Lower leg skin (tissue), 3 donors: ENCODE data around the gene CTIF.

ENCODE experiments used
- POLR2A ChIP-seq, 2 donors: fragments of 450-650 bp; IDR thresholded peaks; one replicate each; pipeline ENCODE4 v1.6.1; 2016 to 2017; ENCODE audit warnings: antibody characterized with exemption in 2 of 2, mild to moderate bottlenecking in 1 of 2, moderate library complexity in 1 of 2
- TF ChIP-seq, protein P1 (sequence below), 3 donors: fragments of 450-650 bp; IDR thresholded peaks; one replicate each; pipeline ENCODE4 v1.5.1; 2016; ENCODE audit warnings: antibody characterized with exemption in 3 of 3, mild to moderate bottlenecking in 3 of 3, moderate library complexity in 2 of 3

DNA sequence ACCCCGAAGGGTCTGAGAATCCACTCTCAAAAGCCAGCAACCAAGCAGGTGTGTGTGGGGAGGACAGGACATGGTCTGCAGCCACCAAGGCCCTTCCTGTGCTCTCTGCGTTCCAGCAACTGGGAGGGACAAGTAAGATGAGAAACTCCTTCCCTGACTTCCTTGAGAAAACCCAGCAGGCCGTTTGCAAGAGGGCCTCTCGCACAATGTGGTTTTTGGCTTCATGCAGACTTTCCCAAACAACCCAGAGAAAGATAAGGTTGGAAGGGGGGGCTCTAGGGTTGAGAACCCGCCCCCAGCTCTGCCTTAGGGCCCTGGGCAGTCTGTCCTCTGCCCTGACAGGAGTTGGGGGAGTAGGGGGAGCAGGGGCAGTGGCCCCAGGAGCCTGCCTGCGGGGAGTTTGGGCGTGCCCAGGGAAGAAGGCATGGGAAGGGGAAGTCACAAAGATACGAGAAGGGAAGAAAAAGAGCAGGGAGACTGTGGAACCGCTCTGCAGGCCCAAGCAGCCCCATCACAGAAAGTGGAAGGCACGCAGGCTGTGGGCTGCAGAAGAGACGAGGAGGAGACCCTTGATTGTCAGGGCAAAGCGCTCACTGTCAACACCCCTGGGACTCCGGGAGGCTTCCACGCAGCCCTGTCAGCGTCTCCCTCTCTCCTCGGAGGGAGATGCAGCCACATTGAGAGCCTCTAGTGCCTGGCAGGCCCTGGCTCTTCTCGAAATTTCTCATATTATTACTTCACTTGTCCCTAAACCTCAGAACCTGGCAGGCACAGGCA, 312.2 kb downstream of the CTIF start:
- TF ChIP-seq, protein P1, sequence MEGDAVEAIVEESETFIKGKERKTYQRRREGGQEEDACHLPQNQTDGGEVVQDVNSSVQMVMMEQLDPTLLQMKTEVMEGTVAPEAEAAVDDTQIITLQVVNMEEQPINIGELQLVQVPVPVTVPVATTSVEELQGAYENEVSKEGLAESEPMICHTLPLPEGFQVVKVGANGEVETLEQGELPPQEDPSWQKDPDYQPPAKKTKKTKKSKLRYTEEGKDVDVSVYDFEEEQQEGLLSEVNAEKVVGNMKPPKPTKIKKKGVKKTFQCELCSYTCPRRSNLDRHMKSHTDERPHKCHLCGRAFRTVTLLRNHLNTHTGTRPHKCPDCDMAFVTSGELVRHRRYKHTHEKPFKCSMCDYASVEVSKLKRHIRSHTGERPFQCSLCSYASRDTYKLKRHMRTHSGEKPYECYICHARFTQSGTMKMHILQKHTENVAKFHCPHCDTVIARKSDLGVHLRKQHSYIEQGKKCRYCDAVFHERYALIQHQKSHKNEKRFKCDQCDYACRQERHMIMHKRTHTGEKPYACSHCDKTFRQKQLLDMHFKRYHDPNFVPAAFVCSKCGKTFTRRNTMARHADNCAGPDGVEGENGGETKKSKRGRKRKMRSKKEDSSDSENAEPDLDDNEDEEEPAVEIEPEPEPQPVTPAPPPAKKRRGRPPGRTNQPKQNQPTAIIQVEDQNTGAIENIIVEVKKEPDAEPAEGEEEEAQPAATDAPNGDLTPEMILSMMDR (IDR thresholded peaks at IDR 0.05) = no peak
- no peak for TF ChIP-seq POLR2A (IDR thresholded peaks at IDR 0.05)
